SK-N-SH treated with all-trans-retinoic acid at 6 μM for 48 hours (cell line): ENCODE measurements around the gene TNFRSF11A.

Source experiments
- ATAC-seq: fragments of 200-7000 bp; cut with Tn5 transposase; 3 replicates; pipeline ENCODE4 v1.9.1; 2020; ENCODE audit warnings: mild to moderate bottlenecking, moderate library complexity
- BACH2 ChIP-seq: fragments of 250-450 bp; sonication (Bioruptor Pico); IDR thresholded peaks from 2 replicates; pipeline ENCODE4 v1.9.0; 2021; ENCODE audit warnings: mild to moderate bottlenecking, borderline replicate concordance
- CREB5 ChIP-seq: fragments of 250-450 bp; sonication (Bioruptor Pico); IDR thresholded peaks from 2 replicates; pipeline ENCODE4 v1.5.1; 2020; ENCODE audit warnings: low read depth, mild to moderate bottlenecking, moderate library complexity
- CSDC2 ChIP-seq: fragments of 250-450 bp; sonication (Bioruptor Pico); IDR thresholded peaks from 2 replicates; pipeline ENCODE4 v1.5.0; 2020; ENCODE audit warnings: mild to moderate bottlenecking, moderate library complexity
- ESRRG ChIP-seq: fragments of 250-450 bp; sonication (Bioruptor Pico); IDR thresholded peaks from 2 replicates; pipeline ENCODE4 v1.6.1; 2021; ENCODE audit warnings: mild to moderate bottlenecking
- GLIS3 ChIP-seq: fragments of 250-450 bp; sonication (Bioruptor Pico); IDR thresholded peaks from 2 replicates; pipeline ENCODE4 v1.5.0; 2020; ENCODE audit warnings: mild to moderate bottlenecking, moderate library complexity
- ISL1 ChIP-seq: fragments of 250-450 bp; sonication (Bioruptor Pico); IDR thresholded peaks from 2 replicates; pipeline ENCODE4 v2.1.2; 2022; ENCODE audit warnings: mild to moderate bottlenecking, moderate library complexity
- OSR1 ChIP-seq: fragments of 250-450 bp; sonication (Bioruptor Pico); IDR thresholded peaks from 2 replicates; pipeline ENCODE4 v1.8.0; 2022; ENCODE audit warnings: moderate library complexity, mild to moderate bottlenecking, inconsistent platforms
- PATZ1 ChIP-seq: fragments of 250-450 bp; sonication (Bioruptor Pico); IDR thresholded peaks from 2 replicates; pipeline ENCODE4 v1.8.0; 2020; ENCODE audit warnings: mild to moderate bottlenecking, moderate library complexity, borderline replicate concordance
- PPARA ChIP-seq: fragments of 250-450 bp; sonication (Bioruptor Pico); IDR thresholded peaks from 2 replicates; pipeline ENCODE4 v1.5.0; 2020; ENCODE audit warnings: mild to moderate bottlenecking, borderline replicate concordance
- RARB ChIP-seq: fragments of 250-450 bp; sonication (Bioruptor Pico); IDR thresholded peaks from 2 replicates; pipeline ENCODE4 v1.8.0; 2021; ENCODE audit warnings: mild to moderate bottlenecking, moderate library complexity
- SNAI2 ChIP-seq: fragments of 250-450 bp; sonication (Bioruptor Pico); IDR thresholded peaks from 2 replicates; pipeline ENCODE4 v1.5.0; 2020; ENCODE audit warnings: mild to moderate bottlenecking, moderate library complexity
- TCF4 ChIP-seq: fragments of 250-450 bp; sonication (Bioruptor Pico); IDR thresholded peaks from 2 replicates; pipeline ENCODE4 v1.8.0; 2021; ENCODE audit warnings: mild to moderate bottlenecking, moderate library complexity, borderline replicate concordance
- TOX ChIP-seq: fragments of 250-450 bp; sonication (Bioruptor Pico); IDR thresholded peaks from 2 replicates; pipeline ENCODE4 v1.8.0; 2021; ENCODE audit warnings: mild to moderate bottlenecking, moderate library complexity, borderline replicate concordance
- TSHZ2 ChIP-seq: fragments of 250-450 bp; sonication (Bioruptor Pico); IDR thresholded peaks from 2 replicates; pipeline ENCODE4 v1.5.0; 2020; ENCODE audit warnings: mild to moderate bottlenecking, moderate library complexity
- ZC3H10 ChIP-seq: fragments of 250-450 bp; sonication (Bioruptor Pico); IDR thresholded peaks from 2 replicates; pipeline ENCODE4 v1.5.1; 2021; ENCODE audit warnings: mild to moderate bottlenecking, moderate library complexity
- ZFP3 ChIP-seq: fragments of 250-450 bp; sonication (Bioruptor Pico); IDR thresholded peaks from 2 replicates; pipeline ENCODE4 v1.5.0; 2020; ENCODE audit warnings: mild to moderate bottlenecking, moderate library complexity
- ZFP30 ChIP-seq: fragments of 450-650 bp; formaldehyde crosslinking; IDR thresholded peaks from 2 replicates; pipeline ENCODE4 v1.5.0; 2022; ENCODE audit warnings: mild to moderate bottlenecking, moderate library complexity
- ZNF565 ChIP-seq: fragments of 450-650 bp; formaldehyde crosslinking; conservative IDR thresholded peaks from 2 replicates; pipeline ENCODE4 v1.5.0; 2020; ENCODE audit warnings: low read depth, mild to moderate bottlenecking, moderate library complexity
- ZNF70 ChIP-seq: fragments of 450-650 bp; formaldehyde crosslinking; IDR thresholded peaks from 2 replicates; pipeline ENCODE4 v1.5.0; 2020; ENCODE audit warnings: mild to moderate bottlenecking, moderate library complexity
- ZNF8 ChIP-seq: fragments of 450-650 bp; formaldehyde crosslinking; IDR thresholded peaks from 2 replicates; pipeline ENCODE4 v1.5.0; 2020; ENCODE audit warnings: mild to moderate bottlenecking, moderate library complexity
- TF ChIP-seq, protein P1 (sequence below): fragments of 250-450 bp; sonication (Bioruptor Pico); IDR thresholded peaks from 2 replicates; pipeline ENCODE4 v1.8.0; 2021; ENCODE audit warnings: low read depth, mild to moderate bottlenecking, moderate library complexity, borderline replicate concordance
- TF ChIP-seq, protein P2 (sequence below): fragments of 250-450 bp; sonication (Bioruptor Pico); IDR thresholded peaks from 2 replicates; pipeline ENCODE4 v1.5.1; 2021; ENCODE audit warnings: mild to moderate bottlenecking, moderate library complexity

TNFRSF11A gene

GRCh38 chr18:62284637-62285036, 40.5 kb upstream of the TNFRSF11A start:
- TF ChIP-seq, protein P1, sequence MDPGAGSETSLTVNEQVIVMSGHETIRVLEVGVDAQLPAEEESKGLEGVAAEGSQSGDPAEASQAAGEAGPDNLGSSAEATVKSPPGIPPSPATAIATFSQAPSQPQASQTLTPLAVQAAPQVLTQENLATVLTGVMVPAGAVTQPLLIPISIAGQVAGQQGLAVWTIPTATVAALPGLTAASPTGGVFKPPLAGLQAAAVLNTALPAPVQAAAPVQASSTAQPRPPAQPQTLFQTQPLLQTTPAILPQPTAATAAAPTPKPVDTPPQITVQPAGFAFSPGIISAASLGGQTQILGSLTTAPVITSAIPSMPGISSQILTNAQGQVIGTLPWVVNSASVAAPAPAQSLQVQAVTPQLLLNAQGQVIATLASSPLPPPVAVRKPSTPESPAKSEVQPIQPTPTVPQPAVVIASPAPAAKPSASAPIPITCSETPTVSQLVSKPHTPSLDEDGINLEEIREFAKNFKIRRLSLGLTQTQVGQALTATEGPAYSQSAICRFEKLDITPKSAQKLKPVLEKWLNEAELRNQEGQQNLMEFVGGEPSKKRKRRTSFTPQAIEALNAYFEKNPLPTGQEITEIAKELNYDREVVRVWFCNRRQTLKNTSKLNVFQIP (CRISPR knock-in tag), result no peak
- TF ChIP-seq BACH2 (CRISPR knock-in tag), result no peak
- TF ChIP-seq PPARA (CRISPR knock-in tag), result no peak
- no peak for TF ChIP-seq SNAI2
- no peak for TF ChIP-seq CREB5 (CRISPR knock-in tag)
- no peak for TF ChIP-seq ZNF565 (CRISPR knock-in tag)
- TF ChIP-seq ZNF8 (CRISPR knock-in tag), result no peak
- no peak for TF ChIP-seq TSHZ2 (CRISPR knock-in tag)
- no peak for TF ChIP-seq ZFP30 (CRISPR knock-in tag)
- no peak for TF ChIP-seq TCF4
- TF ChIP-seq OSR1 (CRISPR knock-in tag), result no peak
- TF ChIP-seq ZFP3, result no peak
- no peak for TF ChIP-seq CSDC2 (CRISPR knock-in tag)
- TF ChIP-seq TOX, result no peak
- TF ChIP-seq RARB (CRISPR knock-in tag), result no peak
- TF ChIP-seq GLIS3 (CRISPR knock-in tag), result no peak
- TF ChIP-seq, protein P2, sequence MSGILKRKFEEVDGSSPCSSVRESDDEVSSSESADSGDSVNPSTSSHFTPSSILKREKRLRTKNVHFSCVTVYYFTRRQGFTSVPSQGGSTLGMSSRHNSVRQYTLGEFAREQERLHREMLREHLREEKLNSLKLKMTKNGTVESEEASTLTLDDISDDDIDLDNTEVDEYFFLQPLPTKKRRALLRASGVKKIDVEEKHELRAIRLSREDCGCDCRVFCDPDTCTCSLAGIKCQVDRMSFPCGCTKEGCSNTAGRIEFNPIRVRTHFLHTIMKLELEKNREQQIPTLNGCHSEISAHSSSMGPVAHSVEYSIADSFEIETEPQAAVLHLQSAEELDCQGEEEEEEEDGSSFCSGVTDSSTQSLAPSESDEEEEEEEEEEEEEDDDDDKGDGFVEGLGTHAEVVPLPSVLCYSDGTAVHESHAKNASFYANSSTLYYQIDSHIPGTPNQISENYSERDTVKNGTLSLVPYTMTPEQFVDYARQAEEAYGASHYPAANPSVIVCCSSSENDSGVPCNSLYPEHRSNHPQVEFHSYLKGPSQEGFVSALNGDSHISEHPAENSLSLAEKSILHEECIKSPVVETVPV (CRISPR knock-in tag), result no peak
- no peak for TF ChIP-seq PATZ1 (CRISPR knock-in tag)
- TF ChIP-seq ISL1 (CRISPR knock-in tag), result no peak
- no peak for ATAC-seq

- TF ChIP-seq, protein P2 (CRISPR knock-in tag), result no peak
- no peak for TF ChIP-seq BACH2 (CRISPR knock-in tag)
- no peak for TF ChIP-seq ZFP3
- TF ChIP-seq PPARA (CRISPR knock-in tag), result no peak
- TF ChIP-seq RARB (CRISPR knock-in tag), result no peak
- no peak for TF ChIP-seq GLIS3 (CRISPR knock-in tag)
- TF ChIP-seq ZC3H10, result no peak
- TF ChIP-seq SNAI2, result no peak
- TF ChIP-seq ZNF565 (CRISPR knock-in tag), result no peak
- no peak for TF ChIP-seq TCF4
- no peak for TF ChIP-seq ZNF70 (CRISPR knock-in tag)
- TF ChIP-seq ESRRG (CRISPR knock-in tag), result no peak
- no peak for TF ChIP-seq TSHZ2 (CRISPR knock-in tag)
- TF ChIP-seq, protein P1 (CRISPR knock-in tag), result no peak
- ATAC-seq, result no peak
Measured at GRCh38 chr18:62285281-62285680, 39.8 kb upstream of the TNFRSF11A start.
